Measurements from ENCODE around the gene DHRS2.

GRCh38 chr14:23650506-23650905, 14.3 kb downstream of the DHRS2 start:
- TF ChIP-seq POLR2AphosphoS5 (IDR thresholded peaks at IDR 0.05; ENCODE audit: low read length): no peak
- no peak for TF ChIP-seq CTCF (IDR thresholded peaks at IDR 0.05 in 2 of 3, conservative IDR thresholded peaks at IDR 0.05 in 1 of 3; ENCODE audit: control insufficient read depth in 2 of 3, extremely low read depth in 1 of 3, insufficient read depth in 1 of 3, low read depth in 3 of 3, low read length in 3 of 3)
- no peak for TF ChIP-seq NFYB (IDR thresholded peaks at IDR 0.05; ENCODE audit: insufficient read depth, low read depth, low read length)
- no peak for TF ChIP-seq BCL3 (IDR thresholded peaks at IDR 0.05; ENCODE audit: borderline replicate concordance, insufficient read depth, low read depth, low read length, poor library complexity, severe bottlenecking)
- no peak for TF ChIP-seq ZBTB33 (IDR thresholded peaks at IDR 0.05)
- TF ChIP-seq ATF2 (IDR thresholded peaks at IDR 0.05; ENCODE audit: low read length): no peak

Measured in GM12878 (cell line).